HG02870 (cell line): ENCODE data around the gene MPIG6B.

Experiments
- ATAC-seq: cut with Tn5 transposase; IDR thresholded peaks from one replicate; pipeline ENCODE4 v1.9.1; 2021; ENCODE audit warnings: mild to moderate bottlenecking, moderate library complexity; ENCODE audit not compliant: unreplicated experiment

Gene MPIG6B

GRCh38 chr6:31723245-31723979 is at the start of gene MPIG6B:
Gene MPIG6B (plus strand): TSS chr6:31723373. CDS start chr6:31723384, 11 bp downstream.
- no peak for ATAC-seq

DNA sequence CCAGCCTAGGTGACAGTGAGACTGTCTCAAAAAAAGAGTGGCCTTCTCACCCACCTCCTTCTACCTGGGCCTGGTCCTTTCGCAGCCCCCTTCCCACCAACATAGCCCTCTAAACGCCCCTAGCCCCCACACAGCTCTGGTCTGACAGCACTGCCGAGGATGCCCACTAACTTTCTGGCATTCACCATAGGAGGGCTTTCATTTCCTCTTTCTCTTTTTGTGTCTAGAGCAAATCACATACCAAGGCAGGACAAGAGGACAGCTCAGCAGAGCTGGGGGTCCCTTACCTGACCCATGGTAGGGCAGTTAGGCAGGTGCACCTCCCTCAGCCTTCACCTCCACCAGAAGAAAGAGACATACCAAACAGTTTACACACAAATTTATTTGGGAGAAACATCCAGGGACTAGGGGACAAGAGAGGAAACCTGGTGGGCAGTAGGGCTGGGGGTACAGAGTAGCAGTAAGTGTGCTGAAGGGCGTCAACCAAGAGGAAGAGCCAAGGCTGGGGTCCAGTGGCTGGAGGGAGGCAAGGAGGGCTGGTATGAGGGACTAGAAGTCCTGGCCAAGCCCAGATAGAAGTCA is 46.8 kb upstream of the MPIG6B start:
- ATAC-seq = no peak

DNA sequence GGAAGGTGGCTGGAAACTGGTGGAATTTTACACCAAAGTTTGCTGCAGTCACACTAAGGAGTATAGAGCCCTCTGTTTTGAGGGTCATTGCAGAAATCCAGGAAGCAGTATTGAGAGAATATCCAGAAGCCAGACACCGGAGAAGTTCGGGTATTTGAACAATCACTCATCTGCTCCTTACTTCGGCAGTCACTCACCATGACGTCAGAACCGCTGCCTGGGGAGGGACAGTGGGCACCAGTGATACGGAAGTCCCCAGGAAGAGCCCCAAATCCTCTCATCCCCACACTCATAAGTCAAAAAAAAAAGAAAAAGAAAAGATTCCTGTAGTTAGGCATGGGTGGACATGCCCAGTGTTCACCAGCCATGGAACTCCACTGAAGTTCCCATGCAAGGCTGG is 46.3 kb upstream of the MPIG6B start:
- no peak for ATAC-seq

GRCh38 chr6:31677955-31678354 is 45.2 kb upstream of the MPIG6B start:
- no peak for ATAC-seq

GRCh38 chr6:31680226-31681134 is 42.7 kb upstream of the MPIG6B start, which contains the start of gene LY6G5C:
Gene LY6G5C (minus strand): TSS chr6:31681067. CDS start chr6:31680373, 694 bp downstream.
- ATAC-seq = no peak

- no peak for ATAC-seq
Observed at GRCh38 chr6:31681135-31681671, 42.0 kb upstream of the MPIG6B start.

GRCh38 chr6:31683591-31683990 is 39.6 kb upstream of the MPIG6B start:
- ATAC-seq = no peak

DNA sequence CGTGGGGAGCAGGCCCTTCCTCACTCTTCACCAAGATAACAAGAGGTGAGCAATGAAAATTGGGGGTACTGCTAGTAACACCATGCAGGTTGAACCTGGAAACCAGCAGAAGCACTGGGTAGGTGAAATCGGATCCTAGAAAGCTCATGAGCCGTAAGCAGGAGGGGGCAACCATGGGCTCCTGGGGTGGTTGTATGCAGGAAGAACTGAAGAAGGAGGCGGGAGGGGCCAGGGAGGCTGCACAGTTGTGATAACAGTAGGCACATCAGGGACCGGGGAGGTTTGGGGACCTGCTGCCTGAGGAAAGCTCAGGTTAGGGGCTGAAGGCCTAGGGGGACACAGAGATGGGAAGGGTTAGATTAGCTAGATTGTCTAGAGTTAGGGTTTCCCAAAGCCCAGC is 36.7 kb upstream of the MPIG6B start:
- no peak for ATAC-seq

DNA sequence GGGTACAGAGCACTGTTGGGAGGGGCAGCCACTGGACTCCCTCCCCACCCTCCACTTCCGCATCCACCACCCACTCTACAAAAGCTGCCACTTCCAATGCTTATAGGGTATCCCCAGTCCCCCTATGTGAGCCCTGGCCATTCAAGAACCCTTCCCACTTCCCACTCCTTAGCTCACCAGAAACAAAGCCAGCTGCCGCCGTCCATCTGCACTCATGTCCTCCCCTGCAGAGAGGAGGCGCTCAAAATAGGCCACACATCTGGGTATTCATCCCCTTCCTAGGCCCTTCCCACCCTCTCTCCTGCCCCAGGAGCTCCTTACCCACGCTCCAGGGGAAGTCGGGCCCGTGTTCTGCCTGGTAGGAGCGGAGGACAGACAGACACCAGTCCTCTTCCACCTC is 35.9 kb upstream of the MPIG6B start:
- ATAC-seq = no peak

DNA sequence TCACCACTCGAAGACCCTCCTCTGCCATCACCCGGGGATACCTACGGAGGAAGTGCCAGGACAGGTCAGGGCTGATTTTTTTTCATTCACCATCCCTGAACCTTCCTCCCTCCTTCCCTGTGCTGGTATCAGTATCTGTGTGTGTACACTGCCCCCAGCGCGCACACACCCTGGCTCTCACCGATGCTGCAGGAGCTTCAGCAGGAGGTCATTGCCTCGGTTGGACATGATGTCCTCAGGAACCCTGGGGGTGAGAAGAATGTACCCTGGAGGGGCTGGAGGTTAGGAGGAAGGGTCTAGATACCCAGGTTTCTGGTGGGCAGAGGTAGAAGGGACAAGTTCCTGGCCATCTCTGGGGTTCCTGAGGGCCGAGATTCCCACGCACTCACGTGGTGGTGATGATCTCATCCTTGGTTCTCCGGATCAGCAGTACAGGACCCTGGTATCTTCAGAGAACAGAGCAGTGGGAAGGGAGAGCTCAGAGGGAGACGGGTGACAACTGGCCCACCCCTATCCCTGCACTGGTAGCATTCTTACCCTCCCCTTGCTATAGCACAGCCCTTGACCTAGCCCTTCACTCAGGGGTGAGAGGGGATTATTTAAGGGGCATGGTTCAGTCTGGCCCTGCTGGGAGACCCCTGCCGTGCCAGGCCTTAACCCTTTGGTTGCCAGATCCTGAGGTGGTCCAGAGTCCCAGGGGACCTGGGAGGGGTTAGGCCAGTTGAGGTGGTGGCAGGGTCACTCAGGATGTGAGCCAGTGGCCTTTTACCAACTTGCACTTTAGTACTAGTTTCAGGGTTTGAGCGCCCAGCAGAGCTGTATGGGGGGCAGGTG is 35.1 kb upstream of the MPIG6B start:
- ATAC-seq = no peak

DNA sequence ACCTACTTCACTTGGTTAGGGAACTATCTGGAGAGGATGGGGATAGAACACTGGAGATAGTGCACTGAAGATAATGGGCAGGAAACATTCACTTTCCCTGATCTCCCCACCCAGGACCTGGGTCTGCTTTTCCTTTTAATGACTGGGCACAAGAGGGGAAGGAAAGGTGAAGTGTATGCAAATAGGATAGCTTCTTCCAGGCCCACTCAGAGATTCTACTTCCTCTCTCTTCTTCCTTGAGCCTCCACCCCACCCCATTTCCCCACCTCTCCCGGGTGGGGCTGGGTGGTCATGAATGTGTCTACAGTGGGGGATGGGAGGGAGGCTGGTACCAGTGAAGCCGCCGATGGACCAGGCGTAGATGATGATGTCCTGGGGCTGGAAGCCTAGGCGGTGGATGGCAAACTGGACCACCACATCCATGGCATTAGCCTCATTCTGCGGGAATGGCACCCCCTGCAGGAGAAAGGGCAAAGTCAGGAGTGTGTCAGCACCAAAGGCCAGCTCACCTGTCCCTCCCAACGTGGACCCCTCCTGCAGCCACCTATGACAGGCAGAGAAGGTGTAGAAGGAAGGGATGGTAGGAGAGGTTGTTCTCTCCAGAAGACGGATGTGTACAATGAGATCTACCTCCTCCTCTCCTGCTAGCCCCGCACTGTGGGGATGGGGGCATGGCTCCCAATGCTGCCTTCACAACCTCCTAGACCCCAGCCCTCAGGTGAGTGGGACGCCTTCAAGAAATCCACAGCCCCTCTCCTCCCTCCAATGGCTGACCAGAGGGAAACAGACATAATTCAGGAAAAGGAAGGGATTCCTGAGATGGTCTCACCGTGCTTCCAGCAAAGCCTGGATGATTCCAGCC is 33.7 kb upstream of the MPIG6B start:
- ATAC-seq = no peak

DNA sequence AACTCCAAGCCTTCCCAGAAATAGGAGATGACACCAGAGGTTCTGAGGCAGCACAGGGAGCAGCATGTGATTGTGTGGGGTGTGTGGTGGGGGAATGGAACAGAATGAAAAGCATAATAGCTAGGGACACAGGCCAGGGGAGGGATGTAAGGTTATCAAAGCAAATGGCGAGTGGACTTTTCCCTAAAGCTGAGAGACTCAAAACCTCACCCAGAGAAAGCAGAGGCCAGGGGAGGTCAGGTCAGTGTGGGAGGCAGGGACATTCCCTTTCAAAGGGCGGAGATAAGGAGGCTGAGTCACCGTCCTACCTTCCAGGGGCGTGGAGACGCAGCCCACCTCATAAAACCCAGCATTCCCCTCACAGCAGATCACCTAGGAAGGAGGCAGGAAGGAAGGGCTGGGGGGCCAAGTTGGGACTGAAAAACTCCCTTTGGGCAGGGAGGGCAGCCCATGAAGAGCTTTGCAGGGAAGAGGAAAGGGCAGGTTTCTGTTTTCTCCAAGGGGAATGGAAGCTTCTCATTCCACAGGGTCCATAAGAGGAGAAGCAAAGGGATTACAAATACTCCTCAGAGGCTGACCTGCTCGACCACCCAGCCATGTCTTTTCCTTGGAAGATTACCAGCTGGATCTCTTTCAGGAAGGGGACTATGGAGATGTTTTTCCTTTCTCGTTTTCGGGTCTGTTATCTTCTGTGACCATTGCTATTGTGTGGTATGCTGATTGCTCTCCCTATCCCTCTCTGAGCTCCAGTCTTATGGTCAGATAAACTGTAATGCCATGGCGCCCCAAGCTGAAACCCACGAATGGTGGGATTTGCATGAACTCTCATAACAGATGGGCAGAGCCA is 32.7 kb upstream of the MPIG6B start:
- no peak for ATAC-seq

DNA sequence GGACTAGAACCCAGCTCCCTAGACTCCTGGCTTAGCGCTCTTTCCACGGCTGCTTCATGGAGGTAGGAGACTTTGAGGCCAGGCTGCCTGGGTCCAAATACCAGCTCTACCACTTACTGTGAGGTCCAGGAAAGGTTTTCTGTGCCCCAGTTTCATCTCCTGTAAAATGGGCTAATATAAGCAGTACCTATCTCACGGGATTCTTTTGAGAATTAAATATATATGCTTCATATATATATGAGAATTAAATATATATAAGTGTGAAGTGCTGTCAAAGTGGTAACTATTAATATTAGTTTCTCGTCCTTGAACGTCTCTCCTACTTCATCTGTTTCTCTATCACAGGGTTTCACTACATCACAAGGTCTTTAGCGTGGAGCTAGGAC is 32.1 kb upstream of the MPIG6B start:
- ATAC-seq = no peak

DNA sequence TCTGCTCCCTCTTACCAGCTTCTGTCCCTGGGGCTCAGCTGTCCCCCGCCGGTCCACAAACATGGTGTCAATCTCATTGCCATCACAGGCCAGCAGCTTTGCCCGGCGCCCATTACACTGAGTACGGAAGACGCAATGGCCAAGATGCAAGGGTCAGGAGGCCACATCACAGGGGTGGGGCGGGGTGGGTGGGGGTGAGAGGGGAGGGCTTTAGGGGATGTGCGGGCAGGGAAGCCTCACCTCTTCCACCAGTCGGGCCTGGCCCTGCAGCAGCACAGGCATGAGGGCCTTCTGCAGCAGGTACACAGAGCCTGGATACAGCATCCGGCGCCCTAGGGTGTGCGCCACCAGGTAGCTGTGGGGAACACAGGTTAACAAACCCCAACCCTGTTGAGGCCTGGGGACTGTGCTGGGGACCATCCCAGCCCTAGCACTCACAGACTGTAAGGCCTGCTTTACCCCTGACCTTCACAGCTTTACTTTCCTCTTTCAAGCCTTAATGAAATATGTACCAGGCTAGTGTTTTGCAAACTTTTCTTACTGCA is 31.5 kb upstream of the MPIG6B start:
- no peak for ATAC-seq

DNA sequence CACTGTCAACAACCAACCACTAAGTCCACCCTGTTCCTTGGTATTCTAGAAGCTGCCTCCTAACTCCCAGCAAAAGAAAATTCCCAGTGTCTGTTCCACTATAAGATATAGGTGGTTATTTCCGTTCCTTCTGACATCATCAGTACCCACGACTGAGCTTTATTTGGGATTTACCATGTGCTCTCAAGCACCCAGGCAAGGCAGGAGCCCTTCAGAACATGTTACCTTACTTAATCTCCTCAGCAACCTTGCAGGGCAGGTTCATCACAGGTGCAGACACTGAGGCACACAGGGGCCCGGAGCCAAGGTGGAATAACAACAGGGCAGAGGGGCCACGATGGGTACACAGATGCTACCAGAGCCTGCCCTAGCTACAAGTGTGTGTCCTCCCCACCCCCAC is 30.8 kb upstream of the MPIG6B start:
- no peak for ATAC-seq

DNA sequence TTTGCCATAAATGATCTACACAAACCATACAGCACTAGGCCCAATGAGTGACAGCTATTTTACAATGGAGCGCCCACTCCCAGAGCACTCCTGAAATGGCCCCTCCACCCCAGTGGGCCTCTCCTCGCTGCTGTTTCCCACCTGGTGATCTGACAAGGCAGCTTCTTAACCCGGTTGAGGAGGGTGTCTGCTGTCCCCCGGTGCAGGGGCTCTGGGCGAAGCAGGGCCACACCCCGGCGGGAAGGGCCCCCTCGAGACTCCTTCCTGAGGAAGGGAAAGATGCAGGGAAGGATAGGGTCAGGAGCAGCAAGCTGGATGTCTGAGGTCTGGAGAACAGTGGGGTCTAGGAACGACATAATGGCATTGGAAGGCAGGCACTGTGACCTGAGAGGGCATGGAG is 30.3 kb upstream of the MPIG6B start:
- no peak for ATAC-seq

- no peak for ATAC-seq
Observed at GRCh38 chr6:31693535-31693934, 29.6 kb upstream of the MPIG6B start.

GRCh38 chr6:31697555-31697954 is 25.6 kb upstream of the MPIG6B start:
- ATAC-seq = no peak
